BE2C (cell line): Measurements from ENCODE around the gene KRTAP19-6.
"Not testable (repeated sequence)": the region's sequence is repeated elsewhere in the genome, so short reads cannot be mapped to it uniquely, and the experiment has no call there.

Source experiments
- DNase-seq: peaks from one replicate; pipeline ENCODE4 v3.0.0-alpha.2; 2020
- H3K27me3 ChIP-seq: fragments of 250-450 bp; sonication (Bioruptor Pico); 2 replicates; pipeline ENCODE4 v1.5.1; 2020; ENCODE audit warnings: mild to moderate bottlenecking
- H3K36me3 ChIP-seq: fragments of 250-450 bp; sonication (Bioruptor Pico); 2 replicates; pipeline ENCODE4 v1.5.1; 2020; ENCODE audit warnings: mild to moderate bottlenecking
- H3K4me1 ChIP-seq: fragments of 250-450 bp; sonication (Bioruptor Pico); 2 replicates; pipeline ENCODE4 v1.5.1; 2020
- H3K4me3 ChIP-seq: 2 replicates; pipeline ENCODE4 v1.5.1; 2011; ENCODE audit warnings: low read depth, low read length
- H3K9me3 ChIP-seq: fragments of 250-450 bp; sonication (Bioruptor Pico); 2 replicates; pipeline ENCODE4 v1.5.1; 2020
- CTCF ChIP-seq: IDR thresholded peaks from 2 replicates; pipeline ENCODE4 v1.5.1; 2012; ENCODE audit warnings: mild to moderate bottlenecking, low read depth, low read length

KRTAP19-6 gene

GRCh38 chr21:30552782-30553181 lies 11.1 kb upstream of the KRTAP19-6 start:
- H3K4me1 ChIP-seq: no peaks in the 10 kb centered on the region
- no peak overlapping the region for H3K4me3 ChIP-seq
- no peaks in the 10 kb centered on the region for H3K27me3 ChIP-seq
- no peaks in the 10 kb centered on the region for H3K36me3 ChIP-seq
- no peak for TF ChIP-seq CTCF
- no peak for DNase-seq
- no peaks in the 10 kb centered on the region for H3K9me3 ChIP-seq

- DNase-seq: no peak
- no peak overlapping the region for H3K4me3 ChIP-seq
- no peaks in the 10 kb centered on the region for H3K4me1 ChIP-seq
- no peaks in the 10 kb centered on the region for H3K36me3 ChIP-seq
- H3K27me3 ChIP-seq: no peaks in the 10 kb centered on the region
- no peaks in the 10 kb centered on the region for H3K9me3 ChIP-seq
- TF ChIP-seq CTCF: no peak
Measured at GRCh38 chr21:30518876-30519275, 22.8 kb downstream of the KRTAP19-6 start.

GRCh38 chr21:30515681-30516080 lies 26.0 kb downstream of the KRTAP19-6 start:
- H3K4me3 ChIP-seq: no peak overlapping the region
- no peaks in the 10 kb centered on the region for H3K4me1 ChIP-seq
- H3K27me3 ChIP-seq: no peaks in the 10 kb centered on the region
- no peak for DNase-seq
- H3K9me3 ChIP-seq: no peaks in the 10 kb centered on the region
- TF ChIP-seq CTCF: no peak
- H3K36me3 ChIP-seq: no peaks in the 10 kb centered on the region

- not testable (repeated sequence) for H3K4me1 ChIP-seq
Measured at GRCh38 chr21:30505621-30506205, 36.0 kb downstream of the KRTAP19-6 start.

GRCh38 chr21:30502041-30502440 lies 39.6 kb downstream of the KRTAP19-6 start, which contains the start of gene KRTAP19-5:
Gene KRTAP19-5, minus strand, starts transcription at chr21:30502141. Its CDS starts 51 bp downstream, at chr21:30502090.
- H3K27me3 ChIP-seq: no peaks in the 10 kb centered on the region
- no peaks in the 10 kb centered on the region for H3K36me3 ChIP-seq
- TF ChIP-seq CTCF: no peak
- no peak within 1 kb of the TSS for H3K4me3 ChIP-seq
- H3K9me3 ChIP-seq: no peaks in the 10 kb centered on the region
- H3K4me1 ChIP-seq: no peaks in the 10 kb centered on the region
- DNase-seq: no peak

More at GRCh38 chr21:30505621-30506205, 36.0 kb downstream of the KRTAP19-6 start:
- DNase-seq, H3K9me3 ChIP-seq, H3K27me3 ChIP-seq, H3K36me3 ChIP-seq, H3K4me3 ChIP-seq: not testable (repeated sequence)
- TF ChIP-seq CTCF: peak; percentile 30; the same call in 1 of the 2 replicates

GRCh38 chr21:30497065-30497464 lies 44.6 kb downstream of the KRTAP19-6 start, which contains the start of gene KRTAP19-4:
Gene KRTAP19-4, minus strand, starts transcription at chr21:30497165. Its CDS starts 55 bp downstream, at chr21:30497110.
- no peaks in the 10 kb centered on the region for H3K4me1 ChIP-seq
- no peaks in the 10 kb centered on the region for H3K9me3 ChIP-seq
- no peaks in the 10 kb centered on the region for H3K27me3 ChIP-seq
- H3K36me3 ChIP-seq: no peaks in the 10 kb centered on the region
- no peak for TF ChIP-seq CTCF
- H3K4me3 ChIP-seq: no peak within 1 kb of the TSS
- no peak for DNase-seq
